GM11168 (cell line): Measurements from ENCODE around the gene NDUFB10.
"Not testable (repeated sequence)": the region's sequence is repeated elsewhere in the genome, so short reads cannot be mapped to it uniquely, and the experiment has no call there.

Experiments used
- in situ Hi-C: fragments of 300-500 bp; cut with MboI; formaldehyde crosslinking; loops from one replicate; pipeline ENCODE4 v1.12.0; 2022; ENCODE audit warnings: low sequenced_read_pairs; ENCODE audit not compliant: unreplicated experiment

Gene NDUFB10

GRCh38 chr16:1923299-1924034, 35.9 kb upstream of the NDUFB10 start:
- in situ Hi-C loops = no loop called here

GRCh38 chr16:1924095-1924494, 35.2 kb upstream of the NDUFB10 start:
- in situ Hi-C loops = no loop called here

GRCh38 chr16:1926271-1926670, 33.1 kb upstream of the NDUFB10 start:
- in situ Hi-C loops = no loop called here

GRCh38 chr16:1929105-1929504, 30.2 kb upstream of the NDUFB10 start:
- in situ Hi-C loops = no loop called here

GRCh38 chr16:1929578-1930337, 29.6 kb upstream of the NDUFB10 start:
- in situ Hi-C loops = loop anchor here (5.0 kb wide), 1 partner anchor 67 kb away; no protein-coding TSS in a partner anchor

GRCh38 chr16:1930338-1930720, 29.0 kb upstream of the NDUFB10 start:
- in situ Hi-C loops = loop anchor here (5.0 kb wide), 1 partner anchor 68 kb away; no protein-coding TSS in a partner anchor

GRCh38 chr16:1932050-1933028, 27.0 kb upstream of the NDUFB10 start:
- in situ Hi-C loops = loop anchor here (5.0 kb wide), 1 partner anchor 70 kb away; no protein-coding TSS in a partner anchor

GRCh38 chr16:1933097-1933661, 26.2 kb upstream of the NDUFB10 start:
- in situ Hi-C loops = loop anchor here (5.0 kb wide), 1 partner anchor 71 kb away; no protein-coding TSS in a partner anchor

- in situ Hi-C loops = no loop called here
Observed at GRCh38 chr16:1936945-1937479, 22.3 kb upstream of the NDUFB10 start.

GRCh38 chr16:1938316-1938715, 21.0 kb upstream of the NDUFB10 start:
- in situ Hi-C loops = no loop called here

- in situ Hi-C loops = no loop called here
Observed at GRCh38 chr16:1938910-1939309, 20.4 kb upstream of the NDUFB10 start.

- in situ Hi-C loops = not testable (repeated sequence)
Observed at GRCh38 chr16:1939833-1940232, 19.5 kb upstream of the NDUFB10 start.

- in situ Hi-C loops = no loop called here
Observed at GRCh38 chr16:1940273-1941161, 18.8 kb upstream of the NDUFB10 start.

- in situ Hi-C loops = no loop called here
Observed at GRCh38 chr16:1941162-1942046, 17.9 kb upstream of the NDUFB10 start.

- in situ Hi-C loops = no loop called here
Observed at GRCh38 chr16:1942047-1942809, 17.1 kb upstream of the NDUFB10 start.

- in situ Hi-C loops = no loop called here
Observed at GRCh38 chr16:1942810-1943726, 16.3 kb upstream of the NDUFB10 start, which contains the start of gene MSRB1. Gene MSRB1 (minus strand): TSS chr16:1943199. CDS start chr16:1943156, 43 bp downstream.
